Keratinocyte (primary cell): Measurements from ENCODE around the gene PVALB.

Source experiments
- EZH2 ChIP-seq: IDR thresholded peaks from one replicate; pipeline ENCODE4 v1.6.1; 2012; ENCODE audit warnings: inconsistent platforms, mild to moderate bottlenecking, low read length, moderate library complexity
- TF ChIP-seq, protein P1 (sequence below), 3 experiments: IDR thresholded peaks in 1 of 3; conservative IDR thresholded peaks in 1 of 3; optimal IDR thresholded peaks in 1 of 3; 2 replicates in 2 of 3; 3 replicates in 1 of 3; pipeline versions ENCODE3 to v1.5.1; 2011; ENCODE audit warnings: low read length in 3 of 3, mild to moderate bottlenecking in 3 of 3, moderate library complexity in 2 of 3, control low read depth in 1 of 3, inconsistent platforms in 1 of 3; ENCODE audit not compliant: insufficient read depth in 2 of 3; ENCODE audit errors: extremely low read depth in 1 of 3

DNA sequence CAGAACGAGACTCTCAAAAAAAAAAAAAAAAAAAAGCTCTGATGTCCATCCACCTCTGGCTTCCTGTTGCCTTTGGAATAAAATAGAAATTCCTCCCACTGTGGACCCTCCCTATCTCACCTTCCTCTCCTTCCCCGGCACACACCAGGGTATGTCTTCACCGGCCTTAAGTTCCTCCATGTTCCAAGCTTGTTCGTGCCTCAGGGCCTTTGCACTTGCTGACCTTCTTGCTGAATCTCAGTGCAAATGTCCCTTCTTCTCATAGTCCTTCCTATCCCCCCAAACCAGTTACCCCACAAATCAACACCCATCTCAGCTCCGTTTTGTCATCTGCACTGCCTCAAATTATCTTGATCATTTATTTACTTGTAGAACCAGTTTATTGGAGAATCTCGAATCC, 61.5 kb downstream of the PVALB start:
- TF ChIP-seq, protein P1, sequence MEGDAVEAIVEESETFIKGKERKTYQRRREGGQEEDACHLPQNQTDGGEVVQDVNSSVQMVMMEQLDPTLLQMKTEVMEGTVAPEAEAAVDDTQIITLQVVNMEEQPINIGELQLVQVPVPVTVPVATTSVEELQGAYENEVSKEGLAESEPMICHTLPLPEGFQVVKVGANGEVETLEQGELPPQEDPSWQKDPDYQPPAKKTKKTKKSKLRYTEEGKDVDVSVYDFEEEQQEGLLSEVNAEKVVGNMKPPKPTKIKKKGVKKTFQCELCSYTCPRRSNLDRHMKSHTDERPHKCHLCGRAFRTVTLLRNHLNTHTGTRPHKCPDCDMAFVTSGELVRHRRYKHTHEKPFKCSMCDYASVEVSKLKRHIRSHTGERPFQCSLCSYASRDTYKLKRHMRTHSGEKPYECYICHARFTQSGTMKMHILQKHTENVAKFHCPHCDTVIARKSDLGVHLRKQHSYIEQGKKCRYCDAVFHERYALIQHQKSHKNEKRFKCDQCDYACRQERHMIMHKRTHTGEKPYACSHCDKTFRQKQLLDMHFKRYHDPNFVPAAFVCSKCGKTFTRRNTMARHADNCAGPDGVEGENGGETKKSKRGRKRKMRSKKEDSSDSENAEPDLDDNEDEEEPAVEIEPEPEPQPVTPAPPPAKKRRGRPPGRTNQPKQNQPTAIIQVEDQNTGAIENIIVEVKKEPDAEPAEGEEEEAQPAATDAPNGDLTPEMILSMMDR (optimal IDR thresholded peaks at IDR 0.05 in 1 of 3, IDR thresholded peaks at IDR 0.05 in 1 of 3, conservative IDR thresholded peaks at IDR 0.05 in 1 of 3; ENCODE audit: extremely low read depth in 1 of 3, insufficient read depth in 2 of 3, low read length in 3 of 3), result no peak
- TF ChIP-seq EZH2, result no peak
